DND-41 (cell line): ENCODE measurements around the gene GTF2B.

ENCODE experiments used
- EZH2 ChIP-seq: IDR thresholded peaks from 3 replicates; pipeline ENCODE4 v1.6.1; 2012; ENCODE audit warnings: borderline replicate concordance, low read depth, mild to moderate bottlenecking, moderate library complexity, low read length, inconsistent platforms; ENCODE audit not compliant: severe bottlenecking
- TF ChIP-seq, protein P1 (sequence below): IDR thresholded peaks from 2 replicates; pipeline ENCODE4 v1.5.1; 2012; ENCODE audit warnings: borderline replicate concordance, low read length, moderate library complexity, mild to moderate bottlenecking; ENCODE audit not compliant: poor library complexity, severe bottlenecking; ENCODE audit errors: extremely low read depth

- TF ChIP-seq, protein P1, sequence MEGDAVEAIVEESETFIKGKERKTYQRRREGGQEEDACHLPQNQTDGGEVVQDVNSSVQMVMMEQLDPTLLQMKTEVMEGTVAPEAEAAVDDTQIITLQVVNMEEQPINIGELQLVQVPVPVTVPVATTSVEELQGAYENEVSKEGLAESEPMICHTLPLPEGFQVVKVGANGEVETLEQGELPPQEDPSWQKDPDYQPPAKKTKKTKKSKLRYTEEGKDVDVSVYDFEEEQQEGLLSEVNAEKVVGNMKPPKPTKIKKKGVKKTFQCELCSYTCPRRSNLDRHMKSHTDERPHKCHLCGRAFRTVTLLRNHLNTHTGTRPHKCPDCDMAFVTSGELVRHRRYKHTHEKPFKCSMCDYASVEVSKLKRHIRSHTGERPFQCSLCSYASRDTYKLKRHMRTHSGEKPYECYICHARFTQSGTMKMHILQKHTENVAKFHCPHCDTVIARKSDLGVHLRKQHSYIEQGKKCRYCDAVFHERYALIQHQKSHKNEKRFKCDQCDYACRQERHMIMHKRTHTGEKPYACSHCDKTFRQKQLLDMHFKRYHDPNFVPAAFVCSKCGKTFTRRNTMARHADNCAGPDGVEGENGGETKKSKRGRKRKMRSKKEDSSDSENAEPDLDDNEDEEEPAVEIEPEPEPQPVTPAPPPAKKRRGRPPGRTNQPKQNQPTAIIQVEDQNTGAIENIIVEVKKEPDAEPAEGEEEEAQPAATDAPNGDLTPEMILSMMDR, result no peak
- no peak for TF ChIP-seq EZH2
These were observed 19.8 kb upstream of the GTF2B start for GRCh38 chr1:88911161-88911560.
